Mucosa of stomach (tissue), 1 donor: ENCODE results near the gene BCL6.

Source experiments
- H3K27me3 ChIP-seq: one replicate; pipeline ENCODE4 v1.7.0; 2013; ENCODE audit warnings: mild to moderate bottlenecking, low read length; ENCODE audit not compliant: control insufficient read depth, insufficient read depth
- H3K36me3 ChIP-seq: one replicate; pipeline ENCODE4 v1.7.0; 2013; ENCODE audit warnings: low read length; ENCODE audit not compliant: control insufficient read depth, insufficient read depth
- H3K4me1 ChIP-seq: one replicate; pipeline ENCODE4 v1.7.0; 2013; ENCODE audit warnings: mild to moderate bottlenecking, low read length; ENCODE audit not compliant: control insufficient read depth, insufficient read depth
- H3K4me3 ChIP-seq: one replicate; pipeline ENCODE4 v1.7.0; 2013; ENCODE audit warnings: low read length
- H3K9ac ChIP-seq: one replicate; pipeline ENCODE4 v1.7.0; 2013; ENCODE audit warnings: mild to moderate bottlenecking, low read length, moderate library complexity
- H3K9me3 ChIP-seq: one replicate; pipeline ENCODE4 v1.7.0; 2013; ENCODE audit warnings: mild to moderate bottlenecking, low read length, moderate library complexity; ENCODE audit not compliant: control insufficient read depth
- donor health status: Pancreatic carcinoma.

BCL6 gene

DNA sequence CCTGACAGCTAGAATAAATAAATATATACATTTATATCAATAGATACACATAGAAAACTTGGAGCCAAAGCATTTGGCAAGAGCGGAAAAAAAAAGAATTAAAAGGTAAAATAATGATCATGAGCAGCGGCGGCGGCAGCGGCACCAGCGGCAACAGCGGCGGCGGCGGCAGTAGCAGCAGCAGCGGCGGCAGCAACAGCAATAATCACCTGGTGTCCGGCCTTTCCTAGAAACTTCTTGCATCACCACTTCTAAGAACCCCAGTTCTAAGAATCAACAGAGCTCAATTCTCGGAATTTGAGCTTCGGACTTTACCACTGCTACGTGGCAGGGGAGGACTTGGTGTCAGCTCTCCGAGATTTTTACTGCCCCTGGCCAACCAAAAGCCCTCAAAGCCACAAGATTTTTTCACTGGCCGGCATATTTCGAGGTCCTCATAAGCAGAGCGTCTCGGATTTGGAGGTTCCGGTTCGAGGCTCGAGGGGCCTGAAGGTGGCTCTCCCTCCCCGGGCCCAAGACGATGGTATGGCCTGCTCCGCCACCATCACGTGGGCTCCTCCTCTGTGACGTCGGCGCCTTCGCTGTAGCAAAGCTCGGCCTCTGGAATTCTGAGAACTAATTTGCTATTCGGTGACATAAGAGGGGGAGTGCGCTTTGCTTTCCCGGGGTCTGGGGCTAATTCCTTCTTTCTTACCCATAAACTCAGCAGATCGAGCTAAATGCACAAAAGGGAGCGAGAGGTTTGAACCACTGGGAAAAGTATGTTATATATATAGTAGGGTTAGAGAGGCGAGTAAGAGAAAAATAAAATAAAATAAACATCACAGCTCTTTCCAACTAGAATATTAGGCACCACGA, at the start of gene BCL6:
Gene BCL6 (minus strand): TSS at position 268 of the 858 bp plus-strand sequence. CDS start 11,775 bp downstream, outside the sequence.
- peaks cover 17% of the 10 kb centered on the region for H3K4me1 ChIP-seq
- no peaks in the 10 kb centered on the region for H3K36me3 ChIP-seq
- peak within 1 kb of the TSS; percentile 77 for H3K4me3 ChIP-seq
- peak within 1 kb of the TSS; percentile 87 for H3K9ac ChIP-seq
- no peaks in the 10 kb centered on the region for H3K9me3 ChIP-seq
- no peaks in the 10 kb centered on the region for H3K27me3 ChIP-seq

GRCh38 chr3:187794731-187795130, 49.5 kb upstream of the BCL6 start:
- H3K9me3 ChIP-seq, result no peaks in the 10 kb centered on the region

GRCh38 chr3:187793618-187794017, 48.4 kb upstream of the BCL6 start:
- Histone ChIP-seq H3K4me1 (no peaks in the 10 kb centered on the region), H3K4me3 (no peak overlapping the region), H3K9me3 (no peaks in the 10 kb centered on the region), H3K9ac (no peak overlapping the region), H3K36me3 (no peaks in the 10 kb centered on the region), H3K27me3 (no peaks in the 10 kb centered on the region)

More at GRCh38 chr3:187794731-187795130, 49.5 kb upstream of the BCL6 start:
- Histone ChIP-seq H3K9ac (no peak overlapping the region), H3K4me1 (no peaks in the 10 kb centered on the region), H3K4me3 (no peak overlapping the region), H3K27me3 (no peaks in the 10 kb centered on the region), H3K36me3 (no peaks in the 10 kb centered on the region)

DNA sequence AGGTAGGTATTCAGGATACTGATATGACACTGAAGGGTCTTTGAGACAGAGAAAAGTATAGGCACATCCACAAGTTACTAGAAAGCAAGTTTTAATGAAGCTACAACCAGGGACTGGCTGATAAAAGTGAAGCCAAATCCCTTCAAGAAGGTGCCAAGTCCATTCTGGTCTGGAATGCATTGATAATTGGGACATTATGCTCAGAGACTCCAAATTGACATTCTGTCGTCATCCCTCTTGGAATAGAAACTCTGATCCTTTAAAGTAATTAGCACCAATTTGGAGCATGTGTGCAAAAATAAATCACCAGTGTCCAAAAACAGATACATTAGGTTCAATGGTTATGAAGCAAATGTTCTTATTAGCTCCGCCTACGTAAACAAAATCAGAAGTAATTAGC, 47.3 kb upstream of the BCL6 start:
- Histone ChIP-seq H3K4me3 (no peak overlapping the region), H3K36me3 (no peaks in the 10 kb centered on the region), H3K4me1 (no peaks in the 10 kb centered on the region), H3K9me3 (no peaks in the 10 kb centered on the region), H3K9ac (no peak overlapping the region), H3K27me3 (no peaks in the 10 kb centered on the region)

GRCh38 chr3:187789872-187790271, 44.6 kb upstream of the BCL6 start:
- H3K4me1 ChIP-seq, result no peaks in the 10 kb centered on the region
- no peaks in the 10 kb centered on the region for H3K27me3 ChIP-seq
- H3K9me3 ChIP-seq, result no peaks in the 10 kb centered on the region
- H3K4me3 ChIP-seq, result no peak overlapping the region
- H3K9ac ChIP-seq, result no peak overlapping the region
- no peaks in the 10 kb centered on the region for H3K36me3 ChIP-seq

DNA sequence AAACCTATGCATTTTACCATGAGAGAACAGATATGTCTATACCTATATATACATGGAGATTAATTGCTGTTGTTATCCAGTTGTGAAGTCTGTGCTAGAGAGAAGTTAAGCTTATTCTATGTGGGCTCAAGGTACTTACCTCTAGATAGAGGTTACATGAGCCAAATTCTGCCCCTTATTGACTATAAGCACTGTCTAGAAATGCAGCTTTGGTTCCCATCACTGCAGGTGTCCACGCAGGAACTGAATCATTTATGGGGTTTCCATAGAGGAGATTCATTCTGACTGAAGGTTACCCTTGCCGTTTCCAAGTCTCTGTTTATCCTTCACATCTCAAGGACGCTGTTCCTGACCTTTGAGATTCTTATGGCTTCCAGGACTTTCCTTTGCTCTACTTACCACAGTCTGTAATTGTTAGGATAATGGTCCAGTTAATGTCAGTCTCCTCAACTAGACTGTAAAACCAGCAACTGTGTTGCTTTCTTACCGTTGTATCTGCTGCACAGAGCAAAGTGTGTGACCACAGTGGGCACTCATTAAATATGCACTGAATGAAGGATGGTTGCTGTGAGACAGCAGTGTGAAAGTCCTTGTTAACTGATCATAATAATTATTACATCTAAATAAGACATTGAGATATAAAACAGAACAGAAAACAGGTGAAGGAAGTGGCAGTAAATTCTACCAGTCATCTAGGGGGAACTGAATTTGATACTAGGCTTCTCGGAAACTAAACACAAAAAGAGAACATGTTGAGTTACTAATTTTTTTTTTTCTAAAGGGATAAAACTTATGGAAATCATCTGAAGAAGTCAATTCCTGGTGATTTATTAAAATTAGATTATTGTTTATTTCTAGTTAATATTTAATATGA, 44.0 kb upstream of the BCL6 start:
- no peaks in the 10 kb centered on the region for H3K36me3 ChIP-seq
- no peaks in the 10 kb centered on the region for H3K27me3 ChIP-seq
- no peaks in the 10 kb centered on the region for H3K4me1 ChIP-seq
- no peak overlapping the region for H3K4me3 ChIP-seq
- no peaks in the 10 kb centered on the region for H3K9me3 ChIP-seq
- no peak overlapping the region for H3K9ac ChIP-seq

DNA sequence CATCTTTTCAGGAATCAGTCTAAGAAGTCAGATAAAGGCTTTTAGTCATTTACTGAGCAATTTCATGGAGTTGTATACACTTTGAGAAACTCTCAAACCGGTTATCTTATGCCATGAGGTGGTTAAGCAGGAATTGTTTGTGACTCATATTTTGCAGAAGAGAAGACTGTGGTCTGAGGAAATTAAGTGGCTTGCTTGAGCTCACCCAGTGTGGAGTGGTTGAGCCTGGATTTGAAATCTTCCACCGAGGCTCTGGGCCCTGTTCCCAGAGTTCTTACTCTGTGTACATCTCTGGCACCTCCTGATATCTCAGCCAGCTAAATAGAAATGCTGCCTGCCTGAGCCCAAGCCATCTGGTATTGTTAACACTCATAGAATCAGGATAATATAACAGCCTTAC, 37.8 kb upstream of the BCL6 start:
- Histone ChIP-seq H3K4me3 (no peak overlapping the region), H3K9me3 (no peaks in the 10 kb centered on the region), H3K4me1 (no peaks in the 10 kb centered on the region), H3K27me3 (no peaks in the 10 kb centered on the region), H3K36me3 (no peaks in the 10 kb centered on the region), H3K9ac (no peak overlapping the region)

DNA sequence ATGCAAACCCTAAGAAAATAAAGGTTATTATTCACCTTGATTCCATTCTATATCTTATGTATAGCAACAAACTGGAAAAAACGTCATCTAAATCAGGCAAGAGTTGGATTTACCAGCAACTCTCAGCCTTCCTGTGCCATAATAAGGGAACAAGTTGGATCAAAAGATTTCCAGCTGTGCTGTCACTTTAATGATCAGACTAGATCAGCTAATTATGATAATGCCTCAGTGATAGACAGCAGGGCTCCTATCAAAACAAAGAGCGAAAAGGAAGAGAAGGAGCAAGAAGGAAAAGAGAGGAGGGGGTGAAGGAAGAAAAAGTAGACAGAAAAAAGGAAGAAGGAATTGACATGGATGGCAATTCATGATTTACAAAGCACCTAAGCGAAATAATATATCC, 36.7 kb upstream of the BCL6 start:
- no peaks in the 10 kb centered on the region for H3K9me3 ChIP-seq
- H3K4me1 ChIP-seq, result no peaks in the 10 kb centered on the region
- H3K4me3 ChIP-seq, result no peak overlapping the region
- H3K27me3 ChIP-seq, result no peaks in the 10 kb centered on the region
- no peak overlapping the region for H3K9ac ChIP-seq
- H3K36me3 ChIP-seq, result no peaks in the 10 kb centered on the region

GRCh38 chr3:187781001-187781400, 35.7 kb upstream of the BCL6 start:
- no peaks in the 10 kb centered on the region for H3K9me3 ChIP-seq
- H3K4me3 ChIP-seq, result no peak overlapping the region
- H3K4me1 ChIP-seq, result no peaks in the 10 kb centered on the region
- H3K36me3 ChIP-seq, result no peaks in the 10 kb centered on the region
- H3K9ac ChIP-seq, result no peak overlapping the region
- H3K27me3 ChIP-seq, result no peaks in the 10 kb centered on the region

GRCh38 chr3:187778726-187779125, 33.5 kb upstream of the BCL6 start:
- Histone ChIP-seq H3K4me1 (no peaks in the 10 kb centered on the region), H3K36me3 (no peaks in the 10 kb centered on the region), H3K9ac (no peak overlapping the region), H3K4me3 (no peak overlapping the region), H3K27me3 (no peaks in the 10 kb centered on the region), H3K9me3 (no peaks in the 10 kb centered on the region)

DNA sequence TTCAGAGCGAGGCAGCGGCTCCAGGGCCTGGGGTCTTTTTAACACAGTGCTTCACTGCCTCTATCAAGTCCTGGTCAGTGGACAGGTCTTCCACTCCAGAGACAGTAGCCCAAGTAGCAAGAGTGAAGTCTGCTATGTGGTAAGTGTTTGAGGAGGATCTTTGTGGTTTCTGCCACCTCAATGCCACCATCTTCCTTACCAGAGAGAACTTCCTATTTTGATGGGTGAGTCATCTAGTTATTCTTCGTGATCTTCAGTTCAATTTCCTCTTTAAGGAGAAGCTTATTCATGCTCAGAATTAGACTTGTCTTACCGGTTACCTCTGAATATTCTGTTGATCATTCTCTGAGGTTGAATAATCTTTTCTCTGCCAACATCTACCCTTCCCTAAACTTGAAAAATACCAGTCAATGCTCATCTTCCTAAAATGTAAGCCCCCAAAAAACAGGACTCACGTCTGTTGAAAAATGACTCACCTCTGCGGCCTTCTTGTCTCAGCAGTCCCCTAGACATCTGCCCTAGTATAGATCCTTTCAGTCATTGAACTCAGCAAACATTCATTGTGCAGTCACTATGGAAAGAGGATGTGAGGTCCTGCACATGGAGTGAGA, 32.2 kb upstream of the BCL6 start:
- H3K36me3 ChIP-seq, result no peaks in the 10 kb centered on the region

GRCh38 chr3:187775549-187775948, 30.3 kb upstream of the BCL6 start:
- Histone ChIP-seq H3K27me3 (no peaks in the 10 kb centered on the region), H3K9ac (no peak overlapping the region), H3K36me3 (no peaks in the 10 kb centered on the region), H3K4me3 (no peak overlapping the region), H3K4me1 (no peaks in the 10 kb centered on the region), H3K9me3 (no peaks in the 10 kb centered on the region)

More for the DNA sequence above, 32.2 kb upstream of the BCL6 start:
- no peaks in the 10 kb centered on the region for H3K9me3 ChIP-seq
- H3K4me3 ChIP-seq, result no peak overlapping the region
- no peaks in the 10 kb centered on the region for H3K27me3 ChIP-seq
- H3K4me1 ChIP-seq, result no peaks in the 10 kb centered on the region
- no peak overlapping the region for H3K9ac ChIP-seq
